ENCODE data around the gene ARL11. TPM values are rescaled to one million over a fixed set of nuclear protein-coding genes. Genes with fewer than 3 reads are reported as not detected.
"Not testable (repeated sequence)": the region's sequence is repeated elsewhere in the genome, so short reads cannot be mapped to it uniquely, and the experiment has no call there.

The ARL11 gene
- total RNA-seq (2014; rRNA removed; shearing (Covaris generic)): 0.10 and 0.38 TPM in 2 replicates

- DNase-seq (ENCODE audit: low spot score): no peak
Measured at GRCh38 chr13:49627831-49628652, at the start of gene ARL11. Gene ARL11, plus strand, starts transcription at chr13:49628507. Its CDS starts 1,941 bp downstream, at chr13:49630448.

GRCh38 chr13:49579501-49579900 lies 48.8 kb upstream of the ARL11 start:
- no peak for DNase-seq (ENCODE audit: low spot score)

GRCh38 chr13:49580980-49581680 lies 47.2 kb upstream of the ARL11 start:
- no peak for DNase-seq (ENCODE audit: low spot score)

- DNase-seq (ENCODE audit: low spot score): peak; percentile 47
Measured at GRCh38 chr13:49584771-49585182, 43.5 kb upstream of the ARL11 start.

GRCh38 chr13:49585220-49586157 lies 42.8 kb upstream of the ARL11 start, which contains the start of gene RCBTB1:
Gene RCBTB1, minus strand, starts transcription at chr13:49585558. Its CDS starts 18,279 bp downstream, at chr13:49567279.
- DNase-seq (ENCODE audit: low spot score): peak; percentile 93

- peak; percentile 22 for DNase-seq (ENCODE audit: low spot score)
Measured at GRCh38 chr13:49586717-49587116, 41.6 kb upstream of the ARL11 start.

- DNase-seq (ENCODE audit: low spot score): peak; percentile 38
Measured at GRCh38 chr13:49587311-49587847, 40.9 kb upstream of the ARL11 start.

GRCh38 chr13:49590714-49591113 lies 37.6 kb upstream of the ARL11 start:
- not testable (repeated sequence) for DNase-seq (ENCODE audit: low spot score)

GRCh38 chr13:49593876-49594275 lies 34.4 kb upstream of the ARL11 start:
- not testable (repeated sequence) for DNase-seq (ENCODE audit: low spot score)

GRCh38 chr13:49594576-49594975 lies 33.7 kb upstream of the ARL11 start:
- DNase-seq (ENCODE audit: low spot score): no peak

- no peak for DNase-seq (ENCODE audit: low spot score)
Measured at GRCh38 chr13:49596221-49596620, 32.1 kb upstream of the ARL11 start.

GRCh38 chr13:49597043-49597641 lies 31.2 kb upstream of the ARL11 start:
- DNase-seq (ENCODE audit: low spot score): no peak

GRCh38 chr13:49602005-49602404 lies 26.3 kb upstream of the ARL11 start:
- DNase-seq (ENCODE audit: low spot score): no peak

GRCh38 chr13:49602615-49603014 lies 25.7 kb upstream of the ARL11 start:
- not testable (repeated sequence) for DNase-seq (ENCODE audit: low spot score)

GRCh38 chr13:49604570-49604969 lies 23.7 kb upstream of the ARL11 start:
- peak; percentile 34 for DNase-seq (ENCODE audit: low spot score)

- peak; percentile 92 for DNase-seq (ENCODE audit: low spot score)
Measured at GRCh38 chr13:49606747-49607648, 21.3 kb upstream of the ARL11 start.

- no peak for DNase-seq (ENCODE audit: low spot score)
Measured at GRCh38 chr13:49607761-49608160, 20.5 kb upstream of the ARL11 start.

- DNase-seq (ENCODE audit: low spot score): no peak
Measured at GRCh38 chr13:49608651-49609331, 19.5 kb upstream of the ARL11 start.

GRCh38 chr13:49610176-49610575 lies 18.1 kb upstream of the ARL11 start:
- no peak for DNase-seq (ENCODE audit: low spot score)
